Measurements from ENCODE around the gene TMX3.

The TMX3 gene

GRCh38 chr18:68713131-68713530 is 1.8 kb downstream of the TMX3 start:
- TF ChIP-seq SUZ12 (IDR thresholded peaks at IDR 0.05; ENCODE audit: extremely low read depth, insufficient read depth, insufficient read length) (no peak), ZNF274 (IDR thresholded peaks at IDR 0.05; ENCODE audit: low read depth, low read length) (no peak)
- no peaks in the 10 kb centered on the region for H3K4me1 ChIP-seq (ENCODE audit: insufficient read depth, insufficient read length)
- no peak overlapping the region for H3K9ac ChIP-seq (ENCODE audit: insufficient read length, low read depth)
- H3K9me3 ChIP-seq (ENCODE audit: insufficient read depth, low read length), result no peaks in the 10 kb centered on the region
- DNase-seq (ENCODE audit: low read depth, low spot score), result no peak
- H3K36me3 ChIP-seq (ENCODE audit: insufficient read depth, insufficient read length, low read length), result peaks cover 48% of the 10 kb centered on the region
- H3K27me3 ChIP-seq (ENCODE audit: insufficient read depth, insufficient read length), result no peaks in the 10 kb centered on the region
- H3K4me3 ChIP-seq (ENCODE audit: insufficient read length, low read depth), result no peak overlapping the region

GRCh38 chr18:68707646-68708045 is 7.3 kb downstream of the TMX3 start:
- Histone ChIP-seq H3K4me1 (ENCODE audit: insufficient read depth, insufficient read length) (no peaks in the 10 kb centered on the region), H3K4me3 (ENCODE audit: insufficient read length, low read depth) (no peak overlapping the region), H3K27me3 (ENCODE audit: insufficient read depth, insufficient read length) (no peaks in the 10 kb centered on the region), H3K9me3 (ENCODE audit: insufficient read depth, low read length) (no peaks in the 10 kb centered on the region), H3K9ac (ENCODE audit: insufficient read length, low read depth) (no peak overlapping the region), H3K36me3 (ENCODE audit: insufficient read depth, insufficient read length, low read length) (peaks cover 71% of the 10 kb centered on the region)
- TF ChIP-seq SUZ12 (IDR thresholded peaks at IDR 0.05; ENCODE audit: extremely low read depth, insufficient read depth, insufficient read length) (no peak), YY1 (IDR thresholded peaks at IDR 0.05; ENCODE audit: insufficient read depth, insufficient read length) (no peak), ZNF274 (IDR thresholded peaks at IDR 0.05; ENCODE audit: low read depth, low read length) (no peak)
- no peak for DNase-seq (ENCODE audit: low read depth, low spot score)

- no peaks in the 10 kb centered on the region for H3K9me3 ChIP-seq (ENCODE audit: insufficient read depth, low read length)
- peaks cover 50% of the 10 kb centered on the region for H3K36me3 ChIP-seq (ENCODE audit: insufficient read depth, insufficient read length, low read length)
- no peak overlapping the region for H3K9ac ChIP-seq (ENCODE audit: insufficient read length, low read depth)
- DNase-seq (ENCODE audit: low read depth, low spot score), result no peak
- no peak overlapping the region for H3K4me3 ChIP-seq (ENCODE audit: insufficient read length, low read depth)
- TF ChIP-seq YY1 (IDR thresholded peaks at IDR 0.05; ENCODE audit: insufficient read depth, insufficient read length) (no peak), ZNF274 (IDR thresholded peaks at IDR 0.05; ENCODE audit: low read depth, low read length) (no peak)
- H3K27me3 ChIP-seq (ENCODE audit: insufficient read depth, insufficient read length), result no peaks in the 10 kb centered on the region
- no peaks in the 10 kb centered on the region for H3K4me1 ChIP-seq (ENCODE audit: insufficient read depth, insufficient read length)
Measured at GRCh38 chr18:68705119-68705518, 9.8 kb downstream of the TMX3 start.

- Histone ChIP-seq H3K36me3 (ENCODE audit: insufficient read depth, insufficient read length, low read length) (peaks cover 36% of the 10 kb centered on the region), H3K4me1 (ENCODE audit: insufficient read depth, insufficient read length) (no peaks in the 10 kb centered on the region), H3K4me3 (ENCODE audit: insufficient read length, low read depth) (no peak overlapping the region), H3K9ac (ENCODE audit: insufficient read length, low read depth) (no peak overlapping the region), H3K27me3 (ENCODE audit: insufficient read depth, insufficient read length) (no peaks in the 10 kb centered on the region), H3K9me3 (ENCODE audit: insufficient read depth, low read length) (no peaks in the 10 kb centered on the region)
- no peak for DNase-seq (ENCODE audit: low read depth, low spot score)
- TF ChIP-seq SUZ12 (IDR thresholded peaks at IDR 0.05; ENCODE audit: extremely low read depth, insufficient read depth, insufficient read length), result no peak
- no peak for TF ChIP-seq ZNF274 (IDR thresholded peaks at IDR 0.05; ENCODE audit: low read depth, low read length)
- TF ChIP-seq YY1 (IDR thresholded peaks at IDR 0.05; ENCODE audit: insufficient read depth, insufficient read length), result no peak
Measured at GRCh38 chr18:68703326-68703725, 11.6 kb downstream of the TMX3 start.

- Histone ChIP-seq H3K4me3 (ENCODE audit: insufficient read length, low read depth) (no peak overlapping the region), H3K27me3 (ENCODE audit: insufficient read depth, insufficient read length) (no peaks in the 10 kb centered on the region), H3K36me3 (ENCODE audit: insufficient read depth, insufficient read length, low read length) (peaks cover 39% of the 10 kb centered on the region), H3K9ac (ENCODE audit: insufficient read length, low read depth) (no peak overlapping the region), H3K4me1 (ENCODE audit: insufficient read depth, insufficient read length) (no peaks in the 10 kb centered on the region), H3K9me3 (ENCODE audit: insufficient read depth, low read length) (no peaks in the 10 kb centered on the region)
- DNase-seq (ENCODE audit: low read depth, low spot score), result no peak
- TF ChIP-seq SUZ12 (IDR thresholded peaks at IDR 0.05; ENCODE audit: extremely low read depth, insufficient read depth, insufficient read length) (no peak), YY1 (IDR thresholded peaks at IDR 0.05; ENCODE audit: insufficient read depth, insufficient read length) (no peak), ZNF274 (IDR thresholded peaks at IDR 0.05; ENCODE audit: low read depth, low read length) (no peak)
Measured at GRCh38 chr18:68701353-68701752, 13.6 kb downstream of the TMX3 start.

- Histone ChIP-seq H3K4me1 (ENCODE audit: insufficient read depth, insufficient read length) (no peaks in the 10 kb centered on the region), H3K27me3 (ENCODE audit: insufficient read depth, insufficient read length) (no peaks in the 10 kb centered on the region), H3K9me3 (ENCODE audit: insufficient read depth, low read length) (no peaks in the 10 kb centered on the region; the same call in 1 of the 2 replicates), H3K36me3 (ENCODE audit: insufficient read depth, insufficient read length, low read length) (peaks cover 41% of the 10 kb centered on the region), H3K4me3 (ENCODE audit: insufficient read length, low read depth) (no peak overlapping the region), H3K9ac (ENCODE audit: insufficient read length, low read depth) (no peak overlapping the region)
- DNase-seq (ENCODE audit: low read depth, low spot score), result no peak
- TF ChIP-seq SUZ12 (IDR thresholded peaks at IDR 0.05; ENCODE audit: extremely low read depth, insufficient read depth, insufficient read length), result no peak
Measured at GRCh38 chr18:68699043-68699442, 15.9 kb downstream of the TMX3 start.

- Histone ChIP-seq H3K27me3 (ENCODE audit: insufficient read depth, insufficient read length) (no peaks in the 10 kb centered on the region), H3K4me3 (ENCODE audit: insufficient read length, low read depth) (no peak overlapping the region), H3K9ac (ENCODE audit: insufficient read length, low read depth) (no peak overlapping the region), H3K9me3 (ENCODE audit: insufficient read depth, low read length) (no peaks in the 10 kb centered on the region; the same call in 1 of the 2 replicates), H3K4me1 (ENCODE audit: insufficient read depth, insufficient read length) (no peaks in the 10 kb centered on the region), H3K36me3 (ENCODE audit: insufficient read depth, insufficient read length, low read length) (peaks cover 50% of the 10 kb centered on the region)
- TF ChIP-seq YY1 (IDR thresholded peaks at IDR 0.05; ENCODE audit: insufficient read depth, insufficient read length) (no peak), SUZ12 (IDR thresholded peaks at IDR 0.05; ENCODE audit: extremely low read depth, insufficient read depth, insufficient read length) (no peak), ZNF274 (IDR thresholded peaks at IDR 0.05; ENCODE audit: low read depth, low read length) (no peak)
- no peak for DNase-seq (ENCODE audit: low read depth, low spot score)
Measured at GRCh38 chr18:68696937-68697336, 18.0 kb downstream of the TMX3 start.

- Histone ChIP-seq H3K27me3 (ENCODE audit: insufficient read depth, insufficient read length) (no peaks in the 10 kb centered on the region), H3K36me3 (ENCODE audit: insufficient read depth, insufficient read length, low read length) (peaks cover 57% of the 10 kb centered on the region)
- no peak for TF ChIP-seq YY1 (IDR thresholded peaks at IDR 0.05; ENCODE audit: insufficient read depth, insufficient read length)
- no peak for TF ChIP-seq ZNF274 (IDR thresholded peaks at IDR 0.05; ENCODE audit: low read depth, low read length)
- TF ChIP-seq SUZ12 (IDR thresholded peaks at IDR 0.05; ENCODE audit: extremely low read depth, insufficient read depth, insufficient read length), result no peak
Measured at GRCh38 chr18:68694316-68694715, 20.6 kb downstream of the TMX3 start.

More at GRCh38 chr18:68694316-68694715, 20.6 kb downstream of the TMX3 start:
- DNase-seq (ENCODE audit: low read depth, low spot score), result no peak
- Histone ChIP-seq H3K9ac (ENCODE audit: insufficient read length, low read depth) (no peak overlapping the region), H3K4me3 (ENCODE audit: insufficient read length, low read depth) (no peak overlapping the region), H3K4me1 (ENCODE audit: insufficient read depth, insufficient read length) (no peaks in the 10 kb centered on the region), H3K9me3 (ENCODE audit: insufficient read depth, low read length) (no peaks in the 10 kb centered on the region; the same call in 1 of the 2 replicates)
